Measurements from ENCODE around the gene G0S2. TPM values are rescaled to one million over a fixed set of nuclear protein-coding genes. Genes with fewer than 3 reads are reported as not detected.
A peak's percentile ranks its signal among the peaks of the same experiment; 100 is the strongest.

G0S2 gene
- total RNA-seq, 1 donor: 52.2 TPM

- no peak overlapping the region for H3K4me3 ChIP-seq (ENCODE audit: low read depth, low read length)
- no peak for TF ChIP-seq CTCF (IDR thresholded peaks at IDR 0.05; ENCODE audit: insufficient read depth, low read depth, low read length)
- DNase-seq (ENCODE audit: low read depth): no peak
Measured at GRCh38 chr1:209642816-209643215, 32.4 kb upstream of the G0S2 start.

GRCh38 chr1:209643285-209644020, 31.8 kb upstream of the G0S2 start:
- H3K4me3 ChIP-seq (ENCODE audit: low read depth, low read length): no peak overlapping the region
- no peak for TF ChIP-seq CTCF (IDR thresholded peaks at IDR 0.05; ENCODE audit: insufficient read depth, low read depth, low read length)
- DNase-seq (ENCODE audit: low read depth): peak; percentile 37

- H3K4me3 ChIP-seq (ENCODE audit: low read depth, low read length): no peak overlapping the region
- TF ChIP-seq CTCF (IDR thresholded peaks at IDR 0.05; ENCODE audit: insufficient read depth, low read depth, low read length): no peak
- DNase-seq (ENCODE audit: low read depth): no peak
Measured at GRCh38 chr1:209645574-209646452, 29.4 kb upstream of the G0S2 start.

GRCh38 chr1:209646558-209646957, 28.7 kb upstream of the G0S2 start:
- peak; percentile 36 for TF ChIP-seq CTCF (IDR thresholded peaks at IDR 0.05; ENCODE audit: insufficient read depth, low read depth, low read length)
- DNase-seq (ENCODE audit: low read depth): no peak
- H3K4me3 ChIP-seq (ENCODE audit: low read depth, low read length): no peak overlapping the region

- DNase-seq (ENCODE audit: low read depth): no peak
- TF ChIP-seq CTCF (IDR thresholded peaks at IDR 0.05; ENCODE audit: insufficient read depth, low read depth, low read length): no peak
- no peak overlapping the region for H3K4me3 ChIP-seq (ENCODE audit: low read depth, low read length)
Measured at GRCh38 chr1:209647156-209647555, 28.1 kb upstream of the G0S2 start.

- no peak overlapping the region for H3K4me3 ChIP-seq (ENCODE audit: low read depth, low read length)
- no peak for DNase-seq (ENCODE audit: low read depth)
- TF ChIP-seq CTCF (IDR thresholded peaks at IDR 0.05; ENCODE audit: insufficient read depth, low read depth, low read length): no peak
Measured at GRCh38 chr1:209648346-209648745, 26.9 kb upstream of the G0S2 start.

Measured in fibroblast of villous mesenchyme (primary cell).